Measurements from ENCODE around the gene JMJD1C.

GRCh38 chr10:63258920-63259678 lies 206.7 kb downstream of the JMJD1C start:
- no peak for TF ChIP-seq CTCF (IDR thresholded peaks at IDR 0.05)
- no peak for TF ChIP-seq SP1 (CRISPR knock-in tag; conservative IDR thresholded peaks at IDR 0.05)
- no peak for TF ChIP-seq MLX (CRISPR knock-in tag; IDR thresholded peaks at IDR 0.05)
- no peak for TF ChIP-seq ELF4 (CRISPR knock-in tag; IDR thresholded peaks at IDR 0.05; ENCODE audit: low read depth)
